HCT116 (cell line): ENCODE measurements around the gene GAK.

Experiments
- EZH2 ChIP-seq: fragments of 200-600 bp; sonication (generic); IDR thresholded peaks from 2 replicates; pipeline ENCODE4 v1.6.1; 2017; ENCODE audit warnings: antibody characterized with exemption, mixed run types
- POLR2AphosphoS5 ChIP-seq: IDR thresholded peaks from 2 replicates; pipeline ENCODE4 v1.6.1; 2011; ENCODE audit warnings: mild to moderate bottlenecking, low read depth, low read length, moderate library complexity
- ZFX ChIP-seq: fragments of 450-650 bp; IDR thresholded peaks from 2 replicates; pipeline ENCODE4 v1.6.1; 2017
- TF ChIP-seq, protein P1 (sequence below), 3 experiments: fragments of 200-600 bp in 1 of 3; sonication (generic) in 1 of 3; IDR thresholded peaks in 2 of 3; conservative IDR thresholded peaks in 1 of 3; 2 replicates each; pipeline ENCODE4 v1.5.1; 2012 to 2017; ENCODE audit warnings: low read depth in 2 of 3, low read length in 2 of 3, antibody characterized with exemption in 1 of 3, borderline replicate concordance in 1 of 3, control low read depth in 1 of 3, mild to moderate bottlenecking in 1 of 3, mixed read lengths in 1 of 3, mixed run types in 1 of 3, moderate library complexity in 1 of 3; ENCODE audit not compliant: insufficient read depth in 1 of 3

DNA sequence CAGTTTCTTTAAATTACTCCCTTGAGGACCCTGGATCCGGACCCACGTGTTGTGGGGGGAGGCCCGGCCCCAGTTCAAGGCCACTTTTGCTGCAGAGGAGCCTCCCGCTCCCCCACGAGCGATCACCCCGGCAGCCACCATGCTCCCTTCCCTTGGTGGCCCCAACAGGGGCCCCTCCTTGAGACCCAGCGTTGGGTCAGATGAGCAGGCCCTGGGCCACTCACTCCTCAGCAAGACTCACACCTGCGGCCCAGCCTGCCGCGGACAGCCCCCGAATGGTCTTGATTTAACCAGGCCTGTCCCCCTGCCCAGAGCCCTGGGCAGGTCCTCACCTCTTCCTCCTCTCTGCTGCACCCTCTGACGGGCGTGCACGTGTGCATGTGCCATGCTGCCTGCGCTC, 110.5 kb downstream of the GAK start:
- TF ChIP-seq, protein P1, sequence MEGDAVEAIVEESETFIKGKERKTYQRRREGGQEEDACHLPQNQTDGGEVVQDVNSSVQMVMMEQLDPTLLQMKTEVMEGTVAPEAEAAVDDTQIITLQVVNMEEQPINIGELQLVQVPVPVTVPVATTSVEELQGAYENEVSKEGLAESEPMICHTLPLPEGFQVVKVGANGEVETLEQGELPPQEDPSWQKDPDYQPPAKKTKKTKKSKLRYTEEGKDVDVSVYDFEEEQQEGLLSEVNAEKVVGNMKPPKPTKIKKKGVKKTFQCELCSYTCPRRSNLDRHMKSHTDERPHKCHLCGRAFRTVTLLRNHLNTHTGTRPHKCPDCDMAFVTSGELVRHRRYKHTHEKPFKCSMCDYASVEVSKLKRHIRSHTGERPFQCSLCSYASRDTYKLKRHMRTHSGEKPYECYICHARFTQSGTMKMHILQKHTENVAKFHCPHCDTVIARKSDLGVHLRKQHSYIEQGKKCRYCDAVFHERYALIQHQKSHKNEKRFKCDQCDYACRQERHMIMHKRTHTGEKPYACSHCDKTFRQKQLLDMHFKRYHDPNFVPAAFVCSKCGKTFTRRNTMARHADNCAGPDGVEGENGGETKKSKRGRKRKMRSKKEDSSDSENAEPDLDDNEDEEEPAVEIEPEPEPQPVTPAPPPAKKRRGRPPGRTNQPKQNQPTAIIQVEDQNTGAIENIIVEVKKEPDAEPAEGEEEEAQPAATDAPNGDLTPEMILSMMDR (IDR thresholded peaks at IDR 0.05 in 2 of 3, conservative IDR thresholded peaks at IDR 0.05 in 1 of 3; ENCODE audit: borderline replicate concordance in 1 of 3, insufficient read depth in 1 of 3, low read depth in 2 of 3, low read length in 2 of 3), result no peak
- no peak for TF ChIP-seq EZH2
- TF ChIP-seq ZFX, result no peak
- no peak for TF ChIP-seq POLR2AphosphoS5
